ENCODE measurements around the gene PATJ.
A peak's percentile ranks its signal among the peaks of the same experiment; 100 is the strongest.

PATJ gene

DNA sequence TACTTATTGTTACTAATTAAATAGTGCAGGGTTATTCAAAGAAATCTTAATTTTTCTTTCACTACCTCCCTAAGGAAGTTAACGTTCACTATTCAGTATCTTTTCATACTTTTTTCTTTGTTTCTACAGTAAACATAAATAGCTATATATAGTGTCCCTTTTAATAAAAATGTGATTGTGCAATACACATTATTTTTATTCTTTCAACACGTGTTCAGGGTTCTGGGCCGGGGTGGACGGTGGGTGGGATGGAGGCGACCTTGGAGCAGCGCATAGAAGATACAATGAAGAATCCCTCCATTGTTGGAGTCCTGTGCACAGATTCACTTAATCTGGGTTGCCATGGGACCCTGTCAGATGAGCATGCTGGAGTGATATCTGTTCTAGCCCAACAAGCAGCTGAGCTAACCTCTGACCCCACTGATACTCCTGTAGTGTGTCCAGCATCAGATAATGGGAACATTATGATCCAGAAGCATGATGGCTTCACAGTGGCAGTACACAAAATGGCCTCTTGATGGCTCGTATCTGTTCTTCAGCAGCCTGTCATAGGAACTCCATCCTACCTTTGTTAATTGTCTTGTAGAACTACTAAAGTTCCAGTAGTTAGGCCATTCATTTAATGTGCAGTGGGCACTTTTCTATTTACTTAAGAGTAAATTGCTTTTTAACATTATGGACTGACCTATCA lies 296.5 kb downstream of the PATJ start:
- no peak overlapping the region for H3K4me3 ChIP-seq (replicated peaks; ENCODE audit: low read depth, low read length)
- TF ChIP-seq CTCF (IDR thresholded peaks at IDR 0.05; ENCODE audit: low read depth, low read length, missing control alignments) = no peak
- DNase-seq (ENCODE audit: extremely low read depth, low read depth) = no peak

- no peak for DNase-seq (ENCODE audit: extremely low read depth, low read depth)
- no peak overlapping the region for H3K4me3 ChIP-seq (replicated peaks; ENCODE audit: low read depth, low read length)
- TF ChIP-seq CTCF (IDR thresholded peaks at IDR 0.05; ENCODE audit: low read depth, low read length, missing control alignments) = no peak
These were observed 298.2 kb downstream of the PATJ start for GRCh38 chr1:62040450-62040849.

DNA sequence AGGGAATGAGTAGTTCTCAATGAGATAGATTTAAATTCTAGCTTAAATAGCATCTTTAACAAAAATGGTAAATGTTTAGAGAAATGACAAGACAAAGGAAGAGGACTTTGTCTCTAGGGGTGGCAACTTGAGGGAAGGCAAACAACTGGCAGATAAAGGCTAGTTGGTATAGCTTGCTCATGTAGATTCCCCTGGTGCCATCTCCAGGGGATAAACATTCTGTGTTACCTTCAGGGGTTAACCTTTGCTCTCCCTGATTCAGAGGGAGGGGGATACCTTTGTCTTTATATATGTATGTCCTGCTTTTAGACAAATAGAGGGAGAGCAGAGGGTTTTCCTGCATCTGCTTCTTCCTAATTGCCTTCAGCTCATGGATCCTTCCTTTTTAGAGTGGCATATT lies 298.7 kb downstream of the PATJ start:
- H3K4me3 ChIP-seq (replicated peaks; ENCODE audit: low read depth, low read length) = no peak overlapping the region
- no peak for TF ChIP-seq CTCF (IDR thresholded peaks at IDR 0.05; ENCODE audit: low read depth, low read length, missing control alignments)
- no peak for DNase-seq (ENCODE audit: extremely low read depth, low read depth)

DNA sequence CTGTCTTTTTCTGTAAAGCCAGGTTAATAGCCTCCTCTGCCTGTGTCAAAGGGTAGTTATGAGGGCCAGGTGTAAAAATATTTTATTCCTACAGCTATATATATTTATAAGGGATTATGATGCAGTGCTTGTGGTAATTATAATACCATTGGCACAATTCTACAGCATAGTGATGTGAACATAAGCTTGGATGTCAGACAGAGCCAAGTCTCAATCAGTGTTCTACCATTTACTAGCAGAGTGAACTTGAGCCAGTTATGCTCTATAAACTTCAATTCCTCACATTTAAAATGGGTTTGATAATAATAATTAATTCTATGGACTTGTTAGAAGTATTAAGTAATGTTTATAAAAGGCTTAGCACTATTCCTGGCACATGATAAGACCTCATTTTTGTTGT lies 300.9 kb downstream of the PATJ start:
- no peak for TF ChIP-seq CTCF (IDR thresholded peaks at IDR 0.05; ENCODE audit: low read depth, low read length, missing control alignments)
- no peak overlapping the region for H3K4me3 ChIP-seq (replicated peaks; ENCODE audit: low read depth, low read length)
- no peak for DNase-seq (ENCODE audit: extremely low read depth, low read depth)

DNA sequence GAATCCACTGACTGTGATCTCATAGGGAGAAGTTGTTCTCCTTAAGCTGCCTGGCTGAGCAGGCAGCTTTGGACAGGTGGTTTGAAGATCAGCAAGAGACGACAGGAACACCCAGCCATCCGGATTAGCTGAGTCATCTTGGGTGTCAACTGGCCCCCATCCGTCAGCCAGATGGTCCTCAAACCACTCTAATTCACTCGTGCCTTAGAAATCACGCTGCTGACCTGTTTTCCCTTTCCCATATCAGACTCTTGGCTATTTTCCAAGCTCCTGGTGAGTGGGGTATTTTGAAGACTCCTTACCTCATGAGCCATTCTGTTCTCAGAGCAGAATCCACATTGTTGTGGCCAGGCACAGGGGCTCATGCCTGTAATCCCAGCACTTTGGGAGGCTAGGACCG lies 303.3 kb downstream of the PATJ start:
- H3K4me3 ChIP-seq (replicated peaks; ENCODE audit: low read depth, low read length) = no peak overlapping the region
- DNase-seq (ENCODE audit: extremely low read depth, low read depth) = peak; percentile 38
- no peak for TF ChIP-seq CTCF (IDR thresholded peaks at IDR 0.05; ENCODE audit: low read depth, low read length, missing control alignments)

DNA sequence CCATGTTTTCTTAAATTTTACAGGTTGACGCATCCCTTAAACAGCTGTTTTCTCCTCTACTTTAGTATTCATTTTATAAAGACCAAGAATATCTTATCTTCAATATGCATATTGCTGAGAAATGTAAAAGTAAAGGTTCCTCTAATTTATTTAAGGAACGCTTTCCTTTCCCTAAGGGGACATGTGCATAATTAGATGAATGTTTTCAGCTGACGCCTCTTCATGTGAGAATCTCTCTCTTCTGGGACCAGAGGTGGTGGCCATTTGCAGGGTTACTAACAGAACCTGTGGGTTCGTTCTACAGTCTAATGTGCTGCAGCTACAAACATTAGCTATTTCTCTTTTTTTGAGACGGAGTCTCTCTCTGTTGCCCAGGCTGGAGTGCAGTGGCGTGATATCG lies 304.6 kb downstream of the PATJ start:
- H3K4me3 ChIP-seq (replicated peaks; ENCODE audit: low read depth, low read length) = no peak overlapping the region
- DNase-seq (ENCODE audit: extremely low read depth, low read depth) = no peak
- TF ChIP-seq CTCF (IDR thresholded peaks at IDR 0.05; ENCODE audit: low read depth, low read length, missing control alignments) = no peak

- DNase-seq (ENCODE audit: extremely low read depth, low read depth) = no peak
- H3K4me3 ChIP-seq (replicated peaks; ENCODE audit: low read depth, low read length) = no peak overlapping the region
- TF ChIP-seq CTCF (IDR thresholded peaks at IDR 0.05; ENCODE audit: low read depth, low read length, missing control alignments) = no peak
These were observed 307.9 kb downstream of the PATJ start for GRCh38 chr1:62050165-62050564.

Data from HFF-Myc (cell line).